Aorta (tissue), 5 donors: ENCODE results near the gene SMAP1. TPM values are rescaled to one million over a fixed set of nuclear protein-coding genes. Genes with fewer than 3 reads are reported as not detected.

ENCODE experiments used
- ATAC-seq: fragments of 200-7000 bp; cut with Tn5 transposase; one replicate; pipeline ENCODE4 v1.9.1; 2022; ENCODE audit warnings: moderate library complexity; ENCODE audit not compliant: low FRiP score
- DNase-seq, 2 donors: peaks; one replicate each; pipeline ENCODE4 v3.0.0-alpha.2; 2020
- H3K27ac ChIP-seq, 2 donors: one replicate each; pipeline ENCODE4 v1.5.1; 2013; ENCODE audit warnings: low read length in 2 of 2, mild to moderate bottlenecking in 2 of 2, moderate library complexity in 2 of 2, control low read depth in 1 of 2, inconsistent platforms in 1 of 2, low read depth in 1 of 2
- H3K27me3 ChIP-seq, 2 donors: one replicate each; pipeline ENCODE4 v1.6.1; 2013; ENCODE audit warnings: control low read depth in 1 of 2, low read length in 1 of 2, mild to moderate bottlenecking in 1 of 2, moderate library complexity in 1 of 2; ENCODE audit not compliant: insufficient read depth in 2 of 2, control insufficient read depth in 1 of 2
- H3K36me3 ChIP-seq, 2 donors: one replicate each; pipeline ENCODE4 v1.6.1; 2013; ENCODE audit warnings: control low read depth in 1 of 2, low read length in 1 of 2, mild to moderate bottlenecking in 1 of 2; ENCODE audit not compliant: insufficient read depth in 2 of 2, control insufficient read depth in 1 of 2
- H3K4me1 ChIP-seq, 2 donors: one replicate each; pipeline ENCODE4 v1.6.1; 2013; ENCODE audit warnings: low read length in 2 of 2, control low read depth in 1 of 2, mild to moderate bottlenecking in 1 of 2, moderate library complexity in 1 of 2; ENCODE audit not compliant: insufficient read depth in 2 of 2, control insufficient read depth in 1 of 2
- H3K4me3 ChIP-seq, 2 donors: one replicate each; pipeline ENCODE4 v1.5.1; 2013; ENCODE audit warnings: low read length in 2 of 2, control low read depth in 1 of 2, mild to moderate bottlenecking in 1 of 2
- H3K9me3 ChIP-seq: one replicate; pipeline ENCODE4 v1.6.1; 2013; ENCODE audit warnings: mild to moderate bottlenecking, low read length; ENCODE audit not compliant: control insufficient read depth
- WGBS, 2 donors: extraction: QIAGEN DNeasy Blood & Tissue Kit; methylation state at CpG; one replicate each; pipeline ENCODE4 v1.1.7; 2013; 5-methylcytosine and 5-hydroxymethylcytosine counted together
- intact Hi-C, 2 donors: fragments of 100-400 bp; cut with DNase I; formaldehyde crosslinking; loops; one replicate each; pipeline versions ENCODE4 v1.14.2 to v1.15.0; 2022
- polyA plus RNA-seq, 2 donors: library from polyadenylated mRNA; stranded (reverse); fragments of 200-250 nt; gene quantifications; one replicate each; pipeline ENCODE4 v1.2.3, GENCODE V29; 2013
- total RNA-seq, 2 donors: library from RNA; stranded (reverse); fragmentation: NEBNext Ultra II Directional; extraction: Animal tissue kit (Norgen Biotek cat#: 25700); gene quantifications; one replicate each; pipeline ENCODE4 v1.2.1, GENCODE V29; 2021
- donor health status: healthy with polysubstance abuse.
- donor health status: Bipolar disorder and iron deficiency.
- donor health status: DM: no; HTN: no; CAD: no.
- donor health status: DM: no; HTN: no; CAD: no.
- donor health status: DM: yes; HTN: yes; CAD: no.

Gene SMAP1
- total and polyA plus RNA-seq, 4 donors = 11.6 to 24.7 (median 21.6) TPM

DNA sequence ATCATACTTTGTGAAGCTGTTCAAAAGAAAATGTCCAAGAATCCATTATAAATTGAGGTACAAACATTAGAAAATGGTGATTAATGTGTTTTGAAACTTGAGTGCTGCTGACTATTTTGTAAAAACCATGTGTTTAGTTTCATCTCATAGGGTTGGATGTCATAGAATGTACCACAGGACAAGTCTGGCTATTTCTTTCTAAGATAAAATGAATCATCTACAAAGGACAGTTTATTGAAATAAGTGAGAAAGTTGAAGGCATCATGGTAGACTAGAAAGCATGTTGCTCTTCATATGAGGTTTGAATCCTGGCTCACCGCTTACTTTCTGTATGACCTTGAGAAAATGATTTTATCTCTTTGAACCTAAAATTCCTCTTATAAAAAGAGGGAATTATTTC lies 29.2 kb upstream of the SMAP1 start:
- ATAC-seq (no peak), DNase-seq (no peak)
- H3K9me3 ChIP-seq = no peaks in the 10 kb centered on the region
- H3K27me3 ChIP-seq = no peaks in the 10 kb centered on the region
- H3K4me1 ChIP-seq = no peaks in the 10 kb centered on the region
- no peaks in the 10 kb centered on the region for H3K36me3 ChIP-seq
- 96 to 100% methylated on average over 1 of the region's 1 CpG for WGBS, 2 donors
- no peak overlapping the region for H3K4me3 ChIP-seq
- H3K27ac ChIP-seq = no peak overlapping the region
- intact Hi-C loops = no loop called here

DNA sequence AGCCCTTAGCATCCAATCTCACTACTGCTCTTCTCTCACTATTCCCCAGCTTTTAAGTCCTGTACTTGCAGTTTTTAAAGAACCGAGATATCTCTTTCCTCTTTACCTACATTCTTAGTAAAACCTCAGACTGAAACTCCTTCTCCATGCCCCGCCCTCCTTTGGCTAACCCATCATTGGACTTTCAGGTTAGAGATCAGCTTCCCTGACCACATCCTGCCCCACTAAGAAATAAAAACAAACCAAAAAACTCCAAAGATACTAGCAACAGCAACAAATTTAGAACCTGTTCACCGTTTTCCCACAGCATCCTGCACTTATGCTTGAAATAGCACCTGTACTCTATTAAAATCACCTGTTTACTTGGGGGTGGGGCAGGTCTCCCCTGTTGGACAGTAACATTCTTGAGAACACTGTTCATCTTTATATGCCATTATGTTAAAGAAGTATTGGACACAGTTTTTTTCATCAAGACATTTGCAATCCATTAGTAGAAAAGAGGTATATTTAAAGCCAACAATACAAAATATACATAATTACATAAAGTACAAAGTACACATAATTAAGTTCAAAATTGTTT lies 16.3 kb upstream of the SMAP1 start:
- Histone ChIP-seq H3K36me3 (no peaks in the 10 kb centered on the region), H3K4me1 (no peaks in the 10 kb centered on the region), H3K9me3 (no peaks in the 10 kb centered on the region), H3K27ac (no peak overlapping the region), H3K4me3 (no peak overlapping the region), H3K27me3 (no peaks in the 10 kb centered on the region)
- 79 to 88% methylated on average over 3 of the region's 3 CpGs for WGBS, 2 donors
- DNase-seq (no peak), ATAC-seq (no peak)
- intact Hi-C loops = no loop called here

DNA sequence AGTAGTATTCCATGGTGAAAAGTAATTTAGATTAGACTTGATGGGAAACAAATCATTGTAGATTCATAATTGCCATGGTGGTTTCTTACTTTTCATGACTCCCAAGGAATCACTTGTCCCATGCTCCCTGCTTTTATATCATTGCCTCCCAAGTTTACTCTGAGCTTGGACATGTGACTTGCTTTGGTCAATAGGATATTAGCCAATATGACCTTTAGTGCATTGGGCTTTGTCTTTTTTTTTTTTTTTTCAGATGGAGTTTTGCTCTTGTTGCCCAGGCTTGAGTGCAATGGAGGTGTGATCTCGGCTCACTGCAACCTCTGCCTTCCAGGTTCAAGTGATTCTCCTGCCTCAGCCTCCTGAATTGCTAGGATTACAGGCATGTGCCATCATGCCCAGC lies 15.5 kb upstream of the SMAP1 start:
- no peak overlapping the region for H3K27ac ChIP-seq
- H3K27me3 ChIP-seq = no peaks in the 10 kb centered on the region
- no peak for ATAC-seq
- 95 to 100% methylated on average over 1 of the region's 1 CpG for WGBS, 2 donors
- intact Hi-C loops = no loop called here
- H3K4me1 ChIP-seq = no peaks in the 10 kb centered on the region
- no peaks in the 10 kb centered on the region for H3K36me3 ChIP-seq
- H3K9me3 ChIP-seq = no peaks in the 10 kb centered on the region
- no peak overlapping the region for H3K4me3 ChIP-seq
- no peak for DNase-seq

DNA sequence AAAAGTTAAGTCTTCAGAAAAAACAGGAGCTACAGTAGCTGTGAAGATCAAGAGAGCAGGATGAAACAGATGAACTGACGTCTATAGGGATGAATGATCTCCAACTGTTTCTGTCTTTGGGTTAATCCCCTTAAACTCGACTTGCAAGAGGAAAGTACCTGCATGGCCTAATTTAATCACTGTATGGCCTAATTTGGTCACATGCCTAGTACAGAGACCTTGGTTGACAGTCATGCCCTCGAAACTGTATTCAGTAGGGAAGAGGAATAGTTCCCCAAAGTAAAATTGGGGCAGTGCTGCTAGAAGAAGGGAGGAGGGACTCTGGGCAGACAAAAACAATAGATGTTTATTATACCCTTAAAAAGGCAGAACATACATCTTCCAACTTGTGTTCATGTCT lies 10.0 kb upstream of the SMAP1 start:
- no peak for ATAC-seq

DNA sequence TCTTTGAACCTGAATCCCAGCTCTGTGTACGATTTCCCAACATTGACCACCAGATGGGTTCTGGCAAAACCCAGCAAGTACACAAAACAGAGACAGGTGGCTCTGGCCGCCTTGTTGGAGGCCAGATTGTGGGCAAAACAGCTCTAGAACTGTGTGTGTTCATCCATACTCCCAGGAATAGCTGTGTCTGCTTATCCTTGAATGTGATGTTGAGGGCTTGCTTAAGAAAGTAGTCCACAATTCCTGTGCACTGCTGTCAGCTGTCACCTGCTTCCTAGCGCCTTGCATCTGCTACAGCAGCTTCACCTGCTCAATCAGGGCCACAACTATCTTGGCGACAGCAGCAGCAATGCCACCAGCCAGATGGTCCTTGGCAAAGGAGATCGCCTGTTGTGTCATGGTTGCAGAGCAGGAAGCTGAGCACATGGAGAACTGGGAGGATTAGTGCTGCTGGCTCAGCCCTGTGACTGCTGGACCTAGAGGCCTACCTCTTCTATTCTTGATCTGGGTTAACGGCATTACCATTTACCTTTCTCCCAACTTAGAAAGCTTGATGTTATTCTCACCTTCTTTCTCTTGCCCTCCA lies 3.7 kb upstream of the SMAP1 start:
- H3K4me1 ChIP-seq = peaks cover 0 to 3% of the 10 kb centered on the region in 2 donors
- DNase-seq = no peak
- H3K4me3 ChIP-seq = no peak overlapping the region
- H3K27ac ChIP-seq = no peak overlapping the region
- intact Hi-C loops = loop anchor here (5.0 to 10.0 kb wide), 2 partner anchors 97 to 249 kb away; partner anchors contain the start of genes FAM135A (in 1 of the 2) and SDHAF4 (in 1 of the 2)
- WGBS, 2 donors = 85 to 89% methylated on average over 6 of the region's 6 CpGs
- H3K36me3 ChIP-seq = no peaks in the 10 kb centered on the region
- ATAC-seq = no peak
- H3K27me3 ChIP-seq = no peaks in the 10 kb centered on the region
- H3K9me3 ChIP-seq = peaks cover 2% of the 10 kb centered on the region

More for the DNA sequence above, 10.0 kb upstream of the SMAP1 start:
- Histone ChIP-seq H3K36me3 (no peaks in the 10 kb centered on the region), H3K27me3 (no peaks in the 10 kb centered on the region), H3K9me3 (no peaks in the 10 kb centered on the region), H3K4me1 (no peaks in the 10 kb centered on the region), H3K4me3 (no peak overlapping the region), H3K27ac (no peak overlapping the region)
- no peak for DNase-seq
- 69% methylated on average over 3 of the region's 3 CpGs for WGBS, 2 donors
- intact Hi-C loops = no loop called here

DNA sequence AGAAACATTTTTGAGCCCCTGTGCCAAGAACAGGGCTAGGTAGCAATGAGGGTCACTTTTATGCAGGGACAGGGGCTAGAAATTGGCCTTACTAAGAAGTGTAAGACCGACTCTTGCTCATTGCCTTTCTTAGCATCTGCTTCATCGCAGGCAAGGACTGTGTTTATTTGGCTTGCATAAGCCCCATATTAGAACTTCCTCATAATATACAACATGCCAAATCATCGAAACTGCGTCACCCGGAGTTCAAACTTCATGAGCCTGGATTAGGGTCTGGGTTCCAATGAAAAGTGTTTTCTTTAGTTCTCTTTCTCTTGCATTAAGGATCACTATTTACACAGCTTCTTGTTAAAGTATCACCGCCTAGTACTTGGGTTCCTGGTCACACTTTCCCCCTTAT lies 977 bp upstream of the SMAP1 start:
- intact Hi-C loops = loop anchor here in 1 of 2 donors (5.0 to 10.0 kb wide), 2 partner anchors 99 to 252 kb away; partner anchors contain the start of genes FAM135A and SDHAF4
- Histone ChIP-seq H3K27me3 (no peaks in the 10 kb centered on the region), H3K27ac (no peak overlapping the region), H3K4me3 (no peak overlapping the region), H3K36me3 (no peaks in the 10 kb centered on the region), H3K9me3 (peaks cover 2% of the 10 kb centered on the region), H3K4me1 (peaks cover 0 to 3% of the 10 kb centered on the region in 2 donors)
- no peak for DNase-seq
- 86 to 90% methylated on average over 6 of the region's 6 CpGs for WGBS, 2 donors
- no peak for ATAC-seq

DNA sequence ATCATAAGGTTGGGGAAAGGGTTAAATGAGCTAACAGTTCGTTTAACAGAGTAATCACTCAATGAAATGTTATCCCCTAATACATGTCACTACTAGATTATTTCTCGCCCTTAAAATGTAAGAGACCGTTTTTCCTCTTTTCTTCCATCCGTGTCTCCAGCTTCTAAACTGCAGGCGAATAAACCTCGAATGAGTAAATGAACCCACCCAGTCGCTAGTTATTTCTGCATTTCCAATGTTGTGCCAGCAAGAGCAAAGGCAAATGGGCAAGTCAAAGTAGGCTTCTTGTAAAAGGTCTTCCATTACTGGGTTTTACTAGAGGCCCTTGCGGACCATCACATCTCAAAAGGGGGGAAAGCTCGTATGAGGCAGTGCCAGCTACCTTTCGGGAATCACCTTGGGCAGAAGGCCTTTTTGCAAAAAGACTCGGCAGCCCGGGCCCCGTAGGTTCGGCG lies 400 bp upstream of the SMAP1 start:
- intact Hi-C loops = loop anchor here in 1 of 2 donors (5.0 to 10.0 kb wide), 2 partner anchors 100 to 252 kb away; partner anchors contain the start of genes FAM135A and SDHAF4
- 3 to 5% methylated on average over 15 of the region's 15 CpGs for WGBS, 2 donors
- ATAC-seq = no peak

DNA sequence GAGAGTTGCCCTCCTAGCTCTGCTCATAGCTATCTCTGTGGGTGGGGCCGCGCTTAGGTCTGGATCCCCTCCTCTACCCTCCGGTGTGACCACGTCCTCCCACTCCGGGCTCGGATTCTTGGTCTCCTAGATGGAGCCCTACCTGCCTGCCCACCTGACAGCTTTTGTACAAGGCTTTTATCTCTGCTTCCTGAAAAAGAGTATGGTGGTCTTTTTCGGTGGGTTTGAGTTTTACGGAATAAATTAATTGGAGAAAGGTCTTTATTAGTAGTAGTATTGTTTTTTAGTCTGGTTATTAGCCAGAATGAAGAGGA lies 773 bp downstream of the SMAP1 start:
- DNase-seq = no peak
- intact Hi-C loops = loop anchor here in 1 of 2 donors (5.0 to 10.0 kb wide), 2 partner anchors 101 to 254 kb away; partner anchors contain the start of genes FAM135A and SDHAF4

More for the DNA sequence above, 400 bp upstream of the SMAP1 start:
- H3K36me3 ChIP-seq = no peaks in the 10 kb centered on the region
- DNase-seq = no peak
- H3K4me1 ChIP-seq = peaks cover 0 to 3% of the 10 kb centered on the region in 2 donors
- H3K9me3 ChIP-seq = peaks cover 2% of the 10 kb centered on the region
- H3K27ac ChIP-seq = peak overlapping the region in 1 of 2 donors; percentile 76
- peak overlapping the region; percentile 49 to 98 for H3K4me3 ChIP-seq
- H3K27me3 ChIP-seq = no peaks in the 10 kb centered on the region

DNA sequence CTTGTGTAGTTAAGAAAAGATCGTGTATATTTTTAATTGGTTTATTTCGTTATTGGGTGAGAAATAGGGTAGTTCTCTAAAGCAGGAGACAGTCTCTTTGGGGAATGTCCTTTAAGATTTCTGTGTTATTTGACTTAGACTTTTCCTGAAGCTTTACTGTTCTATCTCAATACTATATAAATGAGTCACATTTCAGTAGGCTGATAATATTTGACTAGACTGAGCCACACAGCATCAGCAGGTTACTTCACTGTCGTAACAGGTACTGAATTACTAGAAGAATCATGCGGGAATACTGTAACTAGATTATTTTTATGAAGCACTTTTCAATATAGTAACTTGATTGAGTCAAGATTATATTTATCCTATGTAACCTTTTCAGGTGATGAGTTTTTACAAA lies 1.4 kb downstream of the SMAP1 start:
- Histone ChIP-seq H3K4me1 (peaks cover 3% of the 10 kb centered on the region in 2 donors), H3K36me3 (peaks cover 0 to 2% of the 10 kb centered on the region in 2 donors), H3K27me3 (no peaks in the 10 kb centered on the region), H3K27ac (no peak overlapping the region), H3K4me3 (peak overlapping the region; percentile 5 to 98), H3K9me3 (peaks cover under 1% of the 10 kb centered on the region)
- DNase-seq (no peak), ATAC-seq (no peak)
- 56 to 59% methylated on average over 4 of the region's 4 CpGs for WGBS, 2 donors
- intact Hi-C loops = loop anchor here in 1 of 2 donors (5.0 to 10.0 kb wide), 2 partner anchors 102 to 254 kb away; partner anchors contain the start of genes FAM135A and SDHAF4

More for the DNA sequence above, 773 bp downstream of the SMAP1 start:
- Histone ChIP-seq H3K36me3 (peaks cover 0 to 2% of the 10 kb centered on the region in 2 donors), H3K27me3 (no peaks in the 10 kb centered on the region), H3K27ac (peak overlapping the region in 1 of 2 donors; percentile 76), H3K4me1 (peaks cover 3% of the 10 kb centered on the region in 2 donors), H3K9me3 (peaks cover 2% of the 10 kb centered on the region), H3K4me3 (peak overlapping the region; percentile 46 to 98)
- 0 to 2% methylated on average over 8 of the region's 8 CpGs for WGBS, 2 donors
- no peak for ATAC-seq
